Type B pancreatic cell (in vitro differentiated cells): Measurements from ENCODE around the gene TAT. TPM values are rescaled to one million over a fixed set of nuclear protein-coding genes. Genes with fewer than 3 reads are reported as not detected.
"Not testable (repeated sequence)": the region's sequence is repeated elsewhere in the genome, so short reads cannot be mapped to it uniquely, and the experiment has no call there.

Experiments
- DNase-seq: peaks from one replicate; pipeline ENCODE4 v3.0.0; 2021; ENCODE audit warnings: mixed read lengths; ENCODE audit not compliant: unreplicated experiment; ENCODE audit errors: extremely low spot score
- H3K27ac Mint-ChIP-seq: 2 replicates; pipeline ENCODE4 v1.8.0; 2021; ENCODE audit warnings: mild to moderate bottlenecking, mixed read lengths
- H3K27me3 Mint-ChIP-seq: 2 replicates; pipeline ENCODE4 v1.8.0; 2021; ENCODE audit warnings: mixed read lengths
- H3K36me3 Mint-ChIP-seq: 2 replicates; pipeline ENCODE4 v1.8.0; 2021; ENCODE audit warnings: mixed read lengths
- H3K4me1 Mint-ChIP-seq: one replicate; pipeline ENCODE4 v1.8.0; 2021; ENCODE audit warnings: mixed read lengths; ENCODE audit not compliant: unreplicated experiment
- H3K4me3 Mint-ChIP-seq: 2 replicates; pipeline ENCODE4 v1.8.0; 2021; ENCODE audit warnings: mild to moderate bottlenecking, mixed read lengths
- H3K9me3 Mint-ChIP-seq: 2 replicates; pipeline ENCODE4 v1.8.0; 2021; ENCODE audit warnings: mixed read lengths
- CTCF ChIP-seq: fragments of 200-600 bp; sonication (generic); conservative IDR thresholded peaks from 2 replicates; pipeline ENCODE4 v1.5.0; 2021; ENCODE audit warnings: antibody characterized with exemption, mild to moderate bottlenecking
- total RNA-seq: library from RNA; stranded (reverse); gene quantifications from 2 replicates; pipeline ENCODE4 v1.2.1, GENCODE V29; 2021; ENCODE audit warnings: low replicate concordance

The TAT gene
- total RNA-seq, 1 donor from 2014 or later = not detected

GRCh38 chr16:71585318-71585703 is 8.4 kb upstream of the TAT start:
- H3K36me3 Mint-ChIP-seq = no peaks in the 10 kb centered on the region
- H3K4me1 Mint-ChIP-seq = no peaks in the 10 kb centered on the region
- no peak overlapping the region for H3K4me3 Mint-ChIP-seq
- no peaks in the 10 kb centered on the region for H3K9me3 Mint-ChIP-seq
- DNase-seq = no peak
- no peak overlapping the region for H3K27ac Mint-ChIP-seq
- H3K27me3 Mint-ChIP-seq = peaks cover 39% of the 10 kb centered on the region
- no peak for TF ChIP-seq CTCF

GRCh38 chr16:71584543-71585317 is 7.8 kb upstream of the TAT start:
- no peak overlapping the region for H3K27ac Mint-ChIP-seq
- TF ChIP-seq CTCF = no peak
- H3K4me3 Mint-ChIP-seq = no peak overlapping the region
- no peak for DNase-seq
- peaks cover 39% of the 10 kb centered on the region for H3K27me3 Mint-ChIP-seq
- H3K36me3 Mint-ChIP-seq = no peaks in the 10 kb centered on the region
- H3K9me3 Mint-ChIP-seq = no peaks in the 10 kb centered on the region
- H3K4me1 Mint-ChIP-seq = no peaks in the 10 kb centered on the region

GRCh38 chr16:71582553-71582848 is 5.6 kb upstream of the TAT start:
- not testable (repeated sequence) for H3K9me3 Mint-ChIP-seq, H3K4me3 Mint-ChIP-seq, H3K36me3 Mint-ChIP-seq, H3K27ac Mint-ChIP-seq, H3K4me1 Mint-ChIP-seq, DNase-seq
- peaks cover 37% of the 10 kb centered on the region for H3K27me3 Mint-ChIP-seq

GRCh38 chr16:71574702-71575101 is 2.2 kb downstream of the TAT start:
- H3K27me3 Mint-ChIP-seq = peaks cover 32% of the 10 kb centered on the region

GRCh38 chr16:71573387-71574094 is 3.4 kb downstream of the TAT start:
- no peaks in the 10 kb centered on the region for H3K36me3 Mint-ChIP-seq
- H3K4me1 Mint-ChIP-seq = no peaks in the 10 kb centered on the region
- TF ChIP-seq CTCF = no peak
- H3K27me3 Mint-ChIP-seq = peaks cover 36% of the 10 kb centered on the region
- H3K4me3 Mint-ChIP-seq = no peak overlapping the region
- no peaks in the 10 kb centered on the region for H3K9me3 Mint-ChIP-seq
- DNase-seq = no peak
- no peak overlapping the region for H3K27ac Mint-ChIP-seq

More at GRCh38 chr16:71574702-71575101, 2.2 kb downstream of the TAT start:
- no peak for TF ChIP-seq CTCF
- no peak overlapping the region for H3K27ac Mint-ChIP-seq
- no peaks in the 10 kb centered on the region for H3K9me3 Mint-ChIP-seq
- H3K4me1 Mint-ChIP-seq = no peaks in the 10 kb centered on the region
- no peak for DNase-seq
- no peak overlapping the region for H3K4me3 Mint-ChIP-seq
- H3K36me3 Mint-ChIP-seq = no peaks in the 10 kb centered on the region

- Mint-ChIP-seq H3K27ac (peak overlapping the region; percentile 71), H3K4me1 (no peaks in the 10 kb centered on the region), H3K36me3 (no peaks in the 10 kb centered on the region), H3K4me3 (no peak overlapping the region), H3K27me3 (peaks cover 35% of the 10 kb centered on the region), H3K9me3 (no peaks in the 10 kb centered on the region)
- DNase-seq = no peak
- TF ChIP-seq CTCF = no peak
Measured at GRCh38 chr16:71572497-71573116, 4.3 kb downstream of the TAT start.
